DND-41 (cell line): ENCODE measurements around the gene RNF212.

Experiments
- EZH2 ChIP-seq: IDR thresholded peaks from 3 replicates; pipeline ENCODE4 v1.6.1; 2012; ENCODE audit warnings: borderline replicate concordance, low read depth, mild to moderate bottlenecking, moderate library complexity, low read length, inconsistent platforms; ENCODE audit not compliant: severe bottlenecking
- TF ChIP-seq, protein P1 (sequence below): IDR thresholded peaks from 2 replicates; pipeline ENCODE4 v1.5.1; 2012; ENCODE audit warnings: borderline replicate concordance, low read length, moderate library complexity, mild to moderate bottlenecking; ENCODE audit not compliant: poor library complexity, severe bottlenecking; ENCODE audit errors: extremely low read depth

DNA sequence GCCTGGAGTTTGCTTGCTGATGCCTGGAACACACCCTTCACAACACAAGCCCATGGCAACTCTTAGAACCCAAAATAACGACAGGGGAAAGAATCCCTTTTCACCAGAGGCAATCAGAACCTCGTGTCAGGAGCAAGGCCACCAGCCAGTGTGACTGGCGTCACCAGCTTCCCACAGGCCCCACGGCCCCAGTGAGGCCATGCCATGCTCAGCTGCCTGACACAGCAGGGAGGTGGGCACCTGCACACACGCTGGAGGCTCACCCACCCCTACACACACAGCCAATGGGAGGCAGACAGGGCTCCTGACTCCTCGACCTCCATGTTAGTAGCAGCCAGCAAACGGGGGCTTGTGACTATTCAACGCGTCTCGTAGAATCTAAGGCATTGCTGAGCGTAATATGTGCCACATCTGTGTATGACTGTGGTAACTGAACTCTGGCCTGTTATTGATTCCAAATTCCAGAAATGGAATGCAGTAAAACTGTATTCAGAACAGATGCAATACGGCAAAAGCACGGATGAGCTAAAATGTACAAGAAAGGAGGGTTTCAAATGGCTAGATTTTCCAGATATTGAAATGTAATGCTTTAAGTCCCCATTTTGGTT lies 28.5 kb downstream of the RNF212 start:
- TF ChIP-seq, protein P1, sequence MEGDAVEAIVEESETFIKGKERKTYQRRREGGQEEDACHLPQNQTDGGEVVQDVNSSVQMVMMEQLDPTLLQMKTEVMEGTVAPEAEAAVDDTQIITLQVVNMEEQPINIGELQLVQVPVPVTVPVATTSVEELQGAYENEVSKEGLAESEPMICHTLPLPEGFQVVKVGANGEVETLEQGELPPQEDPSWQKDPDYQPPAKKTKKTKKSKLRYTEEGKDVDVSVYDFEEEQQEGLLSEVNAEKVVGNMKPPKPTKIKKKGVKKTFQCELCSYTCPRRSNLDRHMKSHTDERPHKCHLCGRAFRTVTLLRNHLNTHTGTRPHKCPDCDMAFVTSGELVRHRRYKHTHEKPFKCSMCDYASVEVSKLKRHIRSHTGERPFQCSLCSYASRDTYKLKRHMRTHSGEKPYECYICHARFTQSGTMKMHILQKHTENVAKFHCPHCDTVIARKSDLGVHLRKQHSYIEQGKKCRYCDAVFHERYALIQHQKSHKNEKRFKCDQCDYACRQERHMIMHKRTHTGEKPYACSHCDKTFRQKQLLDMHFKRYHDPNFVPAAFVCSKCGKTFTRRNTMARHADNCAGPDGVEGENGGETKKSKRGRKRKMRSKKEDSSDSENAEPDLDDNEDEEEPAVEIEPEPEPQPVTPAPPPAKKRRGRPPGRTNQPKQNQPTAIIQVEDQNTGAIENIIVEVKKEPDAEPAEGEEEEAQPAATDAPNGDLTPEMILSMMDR = no peak
- TF ChIP-seq EZH2 = no peak
